H1 (cell line): ENCODE measurements around the gene DHX38. TPM values are rescaled to one million over a fixed set of nuclear protein-coding genes. Genes with fewer than 3 reads are reported as not detected.
"Not testable (repeated sequence)": the region's sequence is repeated elsewhere in the genome, so short reads cannot be mapped to it uniquely, and the experiment has no call there.

Experiments
- CTCF ChIA-PET: fragments of 300-600 bp; sonication (Branson Sonifier 250); formaldehyde crosslinking; loops from one replicate; lab custom pipeline; 2021; ENCODE audit not compliant: partially characterized antibody; lab: Charles Lee
- POLR2A ChIA-PET: fragments of 300-600 bp; sonication (Branson Sonifier 250); formaldehyde crosslinking; loops from one replicate; lab custom pipeline; 2021; ENCODE audit warnings: inconsistent platforms; ENCODE audit not compliant: partially characterized antibody; lab: Charles Lee
- DNase-seq, 2 experiments: peaks; one replicate each; pipeline versions ENCODE4 v3.0.0 to v3.0.0-alpha.2; 2010 to 2022; ENCODE audit warnings: low spot score in 2 of 2, low read depth in 1 of 2, mixed read lengths in 1 of 2
- FAIRE-seq: peaks from 2 replicates; lab custom pipeline; 2011; peaks lifted over from hg19 to GRCh38; lab: Jason Lieb, UNC
- H2AFZ ChIP-seq: 2 replicates; pipeline ENCODE4 v1.8.1; 2012; ENCODE audit warnings: low read length, inconsistent platforms
- H2AK5ac ChIP-seq: 2 replicates; pipeline ENCODE4 v1.6.1; 2013; ENCODE audit warnings: low read depth, low read length
- H2BK120ac ChIP-seq: replicated peaks from 2 replicates; pipeline ENCODE3; 2013; ENCODE audit warnings: low read depth, low read length, inconsistent platforms
- H2BK12ac ChIP-seq: 2 replicates; pipeline ENCODE4 v1.6.1; 2013; ENCODE audit warnings: low read depth, low read length
- H2BK15ac ChIP-seq: 2 replicates; pipeline ENCODE4 v1.6.1; 2013; ENCODE audit warnings: low read length
- H2BK20ac ChIP-seq: 2 replicates; pipeline ENCODE4 v1.6.1; 2013; ENCODE audit warnings: low read length
- H2BK5ac ChIP-seq: 2 replicates; pipeline ENCODE4 v1.6.1; 2013; ENCODE audit warnings: low read depth, low read length
- H3K14ac ChIP-seq: 2 replicates; pipeline ENCODE4 v1.6.1; 2013; ENCODE audit warnings: inconsistent platforms; ENCODE audit not compliant: insufficient read length
- H3K18ac ChIP-seq: 2 replicates; pipeline ENCODE4 v1.6.1; 2013; ENCODE audit warnings: low read length; ENCODE audit errors: extremely low read depth
- H3K23ac ChIP-seq: 2 replicates; pipeline ENCODE4 v1.6.1; 2013; ENCODE audit warnings: inconsistent platforms; ENCODE audit not compliant: insufficient read length
- H3K23me2 ChIP-seq: 2 replicates; pipeline ENCODE4 v1.6.1; 2013; ENCODE audit warnings: low read depth, low read length
- H3K27ac ChIP-seq: 2 replicates; pipeline ENCODE4 v1.6.1; 2011; ENCODE audit warnings: low read depth, low read length, inconsistent platforms
- H3K27me3 ChIP-seq, 4 experiments: replicated peaks in 1 of 4; 1 replicate in 1 of 4; 2 replicates in 3 of 4; pipeline versions ENCODE4 v1.6.1 to v1.8.1; 2011 to 2013; ENCODE audit warnings: low read length in 3 of 4, mild to moderate bottlenecking in 3 of 4, inconsistent platforms in 2 of 4, mixed read lengths in 2 of 4, moderate library complexity in 1 of 4; ENCODE audit not compliant: control insufficient read depth in 3 of 4, insufficient read depth in 3 of 4; ENCODE audit errors: extremely low read depth in 1 of 4
- H3K36me3 ChIP-seq, 4 experiments: 2 replicates each; pipeline versions ENCODE4 v1.6.1 to v1.8.1; 2011 to 2013; ENCODE audit warnings: mild to moderate bottlenecking in 4 of 4, low read length in 3 of 4, moderate library complexity in 2 of 4, control low read depth in 1 of 4, inconsistent platforms in 1 of 4; ENCODE audit not compliant: insufficient read depth in 4 of 4, control insufficient read depth in 2 of 4
- H3K4ac ChIP-seq: replicated peaks from 2 replicates; pipeline ENCODE3; 2013; ENCODE audit warnings: low read length, low read depth, mixed read lengths, inconsistent platforms; ENCODE audit not compliant: insufficient read length
- H3K4me1 ChIP-seq, 4 experiments: replicated peaks in 1 of 4; 1 replicate in 1 of 4; 2 replicates in 3 of 4; pipeline versions ENCODE4 v1.6.1 to v1.8.1; 2011 to 2013; ENCODE audit warnings: low read length in 3 of 4, inconsistent platforms in 2 of 4, mixed read lengths in 1 of 4; ENCODE audit not compliant: insufficient read depth in 4 of 4, control insufficient read depth in 3 of 4
- H3K4me2 ChIP-seq, 2 experiments: 2 replicates each; pipeline versions ENCODE4 v1.6.1 to v1.8.1; 2011 to 2013; ENCODE audit warnings: low read depth in 2 of 2, low read length in 2 of 2, control low read depth in 1 of 2, inconsistent platforms in 1 of 2, mild to moderate bottlenecking in 1 of 2; ENCODE audit not compliant: insufficient read depth in 1 of 2
- H3K4me3 ChIP-seq, 4 experiments: fragments of 200-600, 300-600 bp in 1 of 4; sonication (generic), shearing (Covaris generic), sonication (Bioruptor Twin) in 1 of 4; 2 replicates each; pipeline versions ENCODE4 v1.5.1 to v1.8.1; 2011 to 2016; ENCODE audit warnings: low read length in 4 of 4, low read depth in 3 of 4, control low read depth in 2 of 4, inconsistent platforms in 2 of 4, mild to moderate bottlenecking in 2 of 4, mixed read lengths in 1 of 4, moderate library complexity in 1 of 4; ENCODE audit not compliant: insufficient read depth in 2 of 4; ENCODE audit errors: extremely low read depth in 1 of 4
- H3K56ac ChIP-seq: replicated peaks from 2 replicates; pipeline ENCODE3; 2013; ENCODE audit warnings: low read depth, mild to moderate bottlenecking, mixed read lengths, low read length, inconsistent platforms; ENCODE audit not compliant: insufficient read length
- H3K79me1 ChIP-seq: 2 replicates; pipeline ENCODE4 v1.6.1; 2013; ENCODE audit warnings: low read depth, low read length, control low read depth
- H3K79me2 ChIP-seq, 2 experiments: 2 replicates each; pipeline versions ENCODE4 v1.6.1 to v1.8.1; 2012 to 2013; ENCODE audit warnings: low read length in 2 of 2, mild to moderate bottlenecking in 2 of 2, inconsistent platforms in 1 of 2; ENCODE audit not compliant: insufficient read depth in 2 of 2, control insufficient read depth in 1 of 2
- H3K9ac ChIP-seq, 4 experiments: replicated peaks in 1 of 4; 1 replicate in 1 of 4; 2 replicates in 3 of 4; pipeline versions ENCODE4 v1.6.1 to v1.8.1; 2011 to 2013; ENCODE audit warnings: low read depth in 3 of 4, low read length in 3 of 4, control low read depth in 2 of 4, mild to moderate bottlenecking in 2 of 4, moderate library complexity in 2 of 4, inconsistent platforms in 1 of 4; ENCODE audit errors: extremely low read depth in 1 of 4
- H3K9me3 ChIP-seq, 2 experiments: 2 replicates each; pipeline versions ENCODE4 v1.6.1 to v1.8.1; 2012 to 2013; ENCODE audit warnings: mild to moderate bottlenecking in 2 of 2, moderate library complexity in 2 of 2, control low read depth in 1 of 2, inconsistent platforms in 1 of 2, low read depth in 1 of 2, low read length in 1 of 2, mixed read lengths in 1 of 2; ENCODE audit not compliant: insufficient read depth in 2 of 2
- H4K20me1 ChIP-seq, 2 experiments: replicated peaks in 1 of 2; 2 replicates each; pipeline versions ENCODE3 to v1.8.1; 2011 to 2013; ENCODE audit warnings: inconsistent platforms in 2 of 2, low read length in 2 of 2, mild to moderate bottlenecking in 1 of 2; ENCODE audit not compliant: insufficient read depth in 2 of 2, control insufficient read depth in 1 of 2
- H4K5ac ChIP-seq: 2 replicates; pipeline ENCODE4 v1.6.1; 2013; ENCODE audit warnings: low read length, low read depth, mixed read lengths, inconsistent platforms; ENCODE audit not compliant: insufficient read length
- H4K8ac ChIP-seq: 2 replicates; pipeline ENCODE4 v1.8.0; 2013; ENCODE audit warnings: mild to moderate bottlenecking, moderate library complexity, low read length, inconsistent platforms; ENCODE audit not compliant: insufficient read depth; ENCODE audit errors: extremely low read depth
- H4K91ac ChIP-seq: replicated peaks from 2 replicates; pipeline ENCODE3; 2013; ENCODE audit warnings: low read length, mixed read lengths, inconsistent platforms; ENCODE audit not compliant: insufficient read length
- WGBS, 2 experiments: shearing (Covaris generic) in 1 of 2; methylation state at CpG; one replicate each; pipeline versions ENCODE4 v1.1.6 to v1.1.7; 2013 to 2015; ENCODE audit warnings: low lambda C conversion rate in 2 of 2, mixed read lengths in 2 of 2, inconsistent platforms in 1 of 2, low coverage in 1 of 2, missing lambda C conversion rate in 1 of 2; ENCODE audit not compliant: insufficient replicate concordance in 2 of 2, insufficient coverage in 1 of 2, insufficient read length in 1 of 2; ENCODE audit errors: extremely low coverage in 1 of 2, missing lambda C conversion rate in 1 of 2; 5-methylcytosine and 5-hydroxymethylcytosine counted together
- polyA plus RNA-seq, 7 experiments: library from polyadenylated mRNA; depleted of rRNA in 3 of 7; stranded (reverse) in 5 of 7; unstranded in 2 of 7; fragments of >200 nt in 5 of 7; fragments of 200-250 nt in 2 of 7; gene quantifications; 1 replicate in 5 of 7; 2 replicates in 1 of 7; 4 replicates in 1 of 7; pipeline versions ENCODE4 v1.2.1 to v1.2.3, GENCODE V29; 2011 to 2013; ENCODE audit warnings: missing spikeins in 2 of 7, mixed read lengths in 2 of 7
- total RNA-seq: library from RNA; stranded (reverse); fragmentation: NEBNext Ultra II Directional; extraction: Animal tissue kit (Norgen Biotek cat#: 25700); gene quantifications from 2 replicates; pipeline ENCODE4 v1.2.1, GENCODE V29; 2021

DHX38 gene
- total and polyA plus RNA-seq, 2 of the 8 experiments (the other 6 are each of a cell fraction or from before 2014, with no cell fraction given) = 27.3 to 53.5 TPM

- not testable (repeated sequence) for H4K8ac ChIP-seq, H3K79me2 ChIP-seq, H3K18ac ChIP-seq, H2BK12ac ChIP-seq, H4K20me1 ChIP-seq, H2AK5ac ChIP-seq, H3K27ac ChIP-seq, H3K14ac ChIP-seq, DNase-seq, H3K4ac ChIP-seq, H3K4me2 ChIP-seq, H3K79me1 ChIP-seq, H3K56ac ChIP-seq, H2BK15ac ChIP-seq, H3K4me3 ChIP-seq, FAIRE-seq, H3K23ac ChIP-seq, H2BK20ac ChIP-seq, H2AFZ ChIP-seq, H3K36me3 ChIP-seq, H4K91ac ChIP-seq, H3K9me3 ChIP-seq, H2BK120ac ChIP-seq, H3K23me2 ChIP-seq, H4K5ac ChIP-seq, H3K27me3 ChIP-seq, H3K9ac ChIP-seq, H2BK5ac ChIP-seq
- CTCF ChIA-PET = interaction anchor here (1.7 to 3.6 kb wide), 2 partner anchors 10 to 11 kb away, joined by 6 to 19 read pairs; no protein-coding TSS in a partner anchor
- WGBS, 2 experiments = 96% methylated on average over 2 of the region's 5 CpGs; no CpG with 5 or more reads in 1 of the 2 experiments
- POLR2A ChIA-PET = interaction anchor here (0.6 to 4.3 kb wide), 2 partner anchors 11 to 16 kb away, joined by 4 to 21 read pairs; partner anchors contain the start of genes DHX38 and TXNL4B
- peaks cover 0 to 14% (median 2%) of the 10 kb centered on the region in 4 experiments; a peak in 3 of 7 replicates for H3K4me1 ChIP-seq
Measured at GRCh38 chr16:72076991-72077706, 16.5 kb upstream of the DHX38 start.
